ENCODE measurements around the gene IPCEF1. TPM values are rescaled to one million over a fixed set of nuclear protein-coding genes. Genes with fewer than 3 reads are reported as not detected.

IPCEF1 gene
- polyA plus RNA-seq, 3 donors = 14.7 to 29.7 (median 16.5) TPM

GRCh38 chr6:154229786-154230185 is 126.8 kb downstream of the IPCEF1 start:
- Histone ChIP-seq H3K36me3 (replicated peaks in 1 of 2; ENCODE audit: control insufficient read depth in 1 of 2, insufficient read depth in 2 of 2, low read length in 2 of 2) (peaks cover 6 to 64% of the 10 kb centered on the region in 2 donors), H3K27ac (ENCODE audit: low read depth in 1 of 2, low read length in 2 of 2) (peak overlapping the region in 1 of 2 donors; percentile 56), H4K20me1 (ENCODE audit: insufficient read depth, low read length) (peaks cover 60% of the 10 kb centered on the region), H3K9ac (ENCODE audit: insufficient read depth, low read length, poor library complexity, severe bottlenecking) (no peak overlapping the region), H3K9me3 (replicated peaks in 1 of 2; ENCODE audit: control insufficient read depth in 1 of 2, insufficient read depth in 1 of 2, low read length in 2 of 2) (no peaks in the 10 kb centered on the region), H2AFZ (ENCODE audit: insufficient read depth, low read depth, low read length, poor library complexity, severe bottlenecking) (no peak overlapping the region), H3K79me2 (ENCODE audit: insufficient read depth, low read length) (peaks cover 63% of the 10 kb centered on the region), H3K4me2 (replicated peaks; ENCODE audit: extremely low read depth, low read length, poor library complexity, severe bottlenecking) (peak overlapping the region; percentile 37), H3K4me1 (ENCODE audit: control insufficient read depth in 1 of 2, insufficient read depth in 2 of 2, low read length in 2 of 2) (peaks cover 17 to 34% of the 10 kb centered on the region in 2 donors), H3K4me3 (replicated peaks in 1 of 3; ENCODE audit: low read depth in 2 of 3, low read length in 3 of 3) (peak overlapping the region in 1 of 3 experiments; percentile 15), H3K27me3 (ENCODE audit: control insufficient read depth in 2 of 2, insufficient read depth in 2 of 2, low read length in 2 of 2) (no peaks in the 10 kb centered on the region)
- H3K4me3 Mint-ChIP-seq = peak overlapping the region; percentile 61 to 66
- DNase-seq = peak in 1 of 3 donors; percentile 11
- no peaks in the 10 kb centered on the region for H3K27me3 Mint-ChIP-seq (ENCODE audit: low read depth in 3 of 3)
- H3K36me3 Mint-ChIP-seq = peaks cover 30 to 49% of the 10 kb centered on the region in 2 donors
- peaks cover 43% of the 10 kb centered on the region for H3K4me1 Mint-ChIP-seq
- TF ChIP-seq CTCF (IDR thresholded peaks at IDR 0.05) = no peak
- 95% methylated on average over 4 of the region's 6 CpGs for WGBS (ENCODE audit: insufficient coverage)
- intact Hi-C loops (cut with micrococcal nuclease) = no loop called here
- H3K9me3 Mint-ChIP-seq = peaks cover 0 to 3% (median 0%) of the 10 kb centered on the region in 7 donors
- H3K27ac Mint-ChIP-seq = peak overlapping the region in 5 of 7 donors; percentile 35 to 72 (median 54)

GRCh38 chr6:154228521-154228905 is 128.1 kb downstream of the IPCEF1 start:
- H3K9me3 ChIP-seq (replicated peaks in 1 of 2; ENCODE audit: control insufficient read depth in 1 of 2, insufficient read depth in 1 of 2, low read length in 2 of 2) = no peaks in the 10 kb centered on the region
- Mint-ChIP-seq H3K27me3 (ENCODE audit: low read depth in 3 of 3) (no peaks in the 10 kb centered on the region), H3K4me3 (no peak overlapping the region), H3K27ac (peak overlapping the region in 2 of 7 donors; percentile 7 to 21), H3K9me3 (peaks cover 0 to 3% (median 0%) of the 10 kb centered on the region in 7 donors), H3K4me1 (peaks cover 30% of the 10 kb centered on the region), H3K36me3 (peaks cover 36 to 56% of the 10 kb centered on the region in 2 donors)
- H3K27ac ChIP-seq (ENCODE audit: low read depth in 1 of 2, low read length in 2 of 2) = peak overlapping the region in 1 of 2 donors; percentile 50
- H3K4me2 ChIP-seq (replicated peaks; ENCODE audit: extremely low read depth, low read length, poor library complexity, severe bottlenecking) = no peak overlapping the region
- no peak for TF ChIP-seq CTCF (IDR thresholded peaks at IDR 0.05)
- H3K4me1 ChIP-seq (ENCODE audit: control insufficient read depth in 1 of 2, insufficient read depth in 2 of 2, low read length in 2 of 2) = peaks cover 4 to 21% of the 10 kb centered on the region in 2 donors
- H3K27me3 ChIP-seq (ENCODE audit: control insufficient read depth in 2 of 2, insufficient read depth in 2 of 2, low read length in 2 of 2) = no peaks in the 10 kb centered on the region
- intact Hi-C loops (cut with micrococcal nuclease) = no loop called here
- H3K4me3 ChIP-seq (replicated peaks in 1 of 3; ENCODE audit: low read depth in 2 of 3, low read length in 3 of 3) = no peak overlapping the region
- H3K79me2 ChIP-seq (ENCODE audit: insufficient read depth, low read length) = peaks cover 67% of the 10 kb centered on the region
- no peak for DNase-seq
- H3K36me3 ChIP-seq (replicated peaks in 1 of 2; ENCODE audit: control insufficient read depth in 1 of 2, insufficient read depth in 2 of 2, low read length in 2 of 2) = peaks cover 12 to 72% of the 10 kb centered on the region in 2 donors
- WGBS (ENCODE audit: insufficient coverage) = 100% methylated on average over 3 of the region's 4 CpGs
- H4K20me1 ChIP-seq (ENCODE audit: insufficient read depth, low read length) = peaks cover 57% of the 10 kb centered on the region
- no peak overlapping the region for H3K9ac ChIP-seq (ENCODE audit: insufficient read depth, low read length, poor library complexity, severe bottlenecking)
- H2AFZ ChIP-seq (ENCODE audit: insufficient read depth, low read depth, low read length, poor library complexity, severe bottlenecking) = no peak overlapping the region

Data from CD14-positive monocyte (primary cell).